NT2/D1 (cell line): ENCODE results near the gene PEX16.

Experiments
- SUZ12 ChIP-seq: IDR thresholded peaks from 2 replicates; pipeline ENCODE4 v1.6.1; 2011; ENCODE audit not compliant: insufficient read length, insufficient read depth; ENCODE audit errors: extremely low read depth
- YY1 ChIP-seq: IDR thresholded peaks from 2 replicates; pipeline ENCODE4 v1.6.1; 2011; ENCODE audit not compliant: insufficient read length, insufficient read depth
- ZNF274 ChIP-seq: IDR thresholded peaks from 2 replicates; pipeline ENCODE4 v1.6.1; 2011; ENCODE audit warnings: mild to moderate bottlenecking, low read depth, low read length

DNA sequence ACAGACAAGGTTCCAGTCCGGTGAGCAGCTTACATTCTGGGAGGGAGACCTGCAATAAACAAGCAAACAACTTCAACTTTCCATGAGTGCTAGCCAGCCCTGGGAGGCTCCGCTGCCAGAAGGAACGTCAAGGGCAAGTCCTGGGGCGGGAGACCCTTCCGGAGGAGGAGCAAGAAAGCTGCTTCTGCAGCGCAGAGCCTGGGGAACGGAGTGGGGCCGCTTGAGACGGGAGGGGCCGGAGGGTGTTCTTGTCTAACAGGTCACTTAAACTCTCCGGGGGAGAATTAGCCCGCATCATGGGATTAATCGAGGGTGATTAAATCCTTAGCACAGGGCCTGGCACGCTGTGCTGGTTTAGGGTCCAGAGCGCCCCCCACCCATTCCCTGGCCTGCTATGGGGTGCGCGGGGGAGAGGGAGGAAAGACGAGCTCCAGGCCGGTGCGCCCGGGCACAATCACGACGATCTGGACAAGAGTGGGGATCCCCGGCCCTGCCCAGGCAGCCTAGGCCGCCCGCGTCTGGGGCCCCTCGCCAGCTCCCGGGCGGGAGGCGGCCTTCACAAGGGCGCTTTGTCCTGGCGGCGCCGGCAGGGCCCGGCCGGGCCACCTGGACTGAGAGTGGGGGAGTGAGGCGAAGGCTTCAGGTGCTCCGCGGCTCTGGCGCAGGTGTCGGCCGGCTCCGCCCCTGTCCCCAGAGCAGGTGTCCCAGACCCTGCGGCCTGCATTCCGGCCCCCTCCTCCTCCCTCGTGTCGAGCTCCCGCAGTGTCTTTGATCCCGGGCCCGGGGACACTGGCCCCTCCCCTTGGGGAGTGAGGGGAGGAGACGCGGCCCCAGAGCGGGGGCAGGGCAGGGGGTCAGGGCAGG lies 4.1 kb upstream of the PEX16 start:
- TF ChIP-seq YY1 (no peak), ZNF274 (no peak), SUZ12 (peak; percentile 27)
